K562 (cell line): ENCODE data around the gene GFI1. TPM values are rescaled to one million over a fixed set of nuclear protein-coding genes. Genes with fewer than 3 reads are reported as not detected.

Experiments used
- ATAC-seq: fragments of 200-7000 bp; cut with Tn5 transposase; 3 replicates; pipeline ENCODE4 v1.9.1; 2020; ENCODE audit warnings: moderate library complexity
- BruUV-seq: library from RNA; stranded (reverse); fragments of 400-500 nt; replicated peaks from 2 replicates; lab custom pipeline; 2021; lab: Mats Ljungman, UMichigan
- CTCF ChIA-PET: fragments of 300-600 bp; formaldehyde crosslinking; extraction: SDS; loops from one replicate; lab custom pipeline; 2021; ENCODE audit warnings: low intra/inter-chr PET ratio; lab: Yijun Ruan, JAX
- POLR2A ChIA-PET: fragments of 300-600, 350-650 bp; sonication (Branson Sonifier 250); formaldehyde crosslinking; extraction: SDS; loops from one replicate; lab custom pipeline; 2021; ENCODE audit warnings: antibody characterized with exemption, inconsistent platforms; lab: Yijun Ruan, JAX
- DNase-seq, 4 experiments: peaks; one replicate each; pipeline versions ENCODE4 v3.0.0 to v3.0.0-alpha.2; 2011 to 2018; ENCODE audit warnings: low spot score in 3 of 4, mixed read lengths in 3 of 4; ENCODE audit errors: extremely low read depth in 1 of 4
- FAIRE-seq: peaks from 2 replicates; lab custom pipeline; 2011; peaks lifted over from hg19 to GRCh38; lab: Jason Lieb, UNC
- H2AFZ ChIP-seq: 2 replicates; pipeline ENCODE4 v1.6.0; 2011; ENCODE audit warnings: low read depth, low read length, control low read depth, inconsistent platforms
- H3K27ac ChIP-seq: fragments of 200-600 bp; 3 replicates; pipeline ENCODE4 v1.8.0; 2011; ENCODE audit warnings: low read depth, mild to moderate bottlenecking, control low read depth, inconsistent platforms, low read length, moderate library complexity, mixed read lengths; ENCODE audit errors: extremely low read depth
- H3K27me3 ChIP-seq, 2 experiments: fragments of 300-600 bp in 1 of 2; 2 replicates in 1 of 2; 3 replicates in 1 of 2; pipeline versions ENCODE4 v1.6.0 to v1.8.0; 2011; ENCODE audit warnings: inconsistent platforms in 2 of 2, low read length in 2 of 2, mild to moderate bottlenecking in 1 of 2, mixed read lengths in 1 of 2, moderate library complexity in 1 of 2; ENCODE audit not compliant: control insufficient read depth in 2 of 2, insufficient read depth in 2 of 2
- H3K36me3 ChIP-seq: fragments of 300-600 bp; 3 replicates; pipeline ENCODE4 v1.8.0; 2011; ENCODE audit warnings: mild to moderate bottlenecking, low read length, inconsistent platforms; ENCODE audit not compliant: control insufficient read depth, insufficient read depth
- H3K4me1 ChIP-seq, 2 experiments: fragments of 200-600 bp in 1 of 2; replicated peaks in 1 of 2; 2 replicates in 1 of 2; 3 replicates in 1 of 2; pipeline versions ENCODE4 v1.5.1 to v1.8.0; 2011; ENCODE audit warnings: inconsistent platforms in 2 of 2, low read length in 2 of 2, mild to moderate bottlenecking in 1 of 2, mixed read lengths in 1 of 2, moderate library complexity in 1 of 2; ENCODE audit not compliant: control insufficient read depth in 2 of 2, insufficient read depth in 2 of 2
- H3K4me2 ChIP-seq: 2 replicates; pipeline ENCODE4 v1.6.1; 2011; ENCODE audit warnings: low read length, control low read depth, inconsistent platforms, mixed read lengths; ENCODE audit not compliant: insufficient read depth
- H3K4me3 ChIP-seq: fragments of 200-600 bp; sonication (generic), shearing (Covaris generic); 2 replicates; pipeline ENCODE4 v1.5.1; 2016; ENCODE audit warnings: control low read depth, inconsistent platforms
- H3K79me2 ChIP-seq: fragments of 200-600 bp; 3 replicates; pipeline ENCODE4 v1.8.0; 2011; ENCODE audit warnings: low read length, inconsistent platforms; ENCODE audit not compliant: control insufficient read depth, insufficient read depth
- H3K9ac ChIP-seq, 2 experiments: 2 replicates each; pipeline versions ENCODE4 v1.6.0 to v1.6.1; 2011; ENCODE audit warnings: low read depth in 2 of 2, low read length in 2 of 2, control low read depth in 1 of 2, inconsistent platforms in 1 of 2, mild to moderate bottlenecking in 1 of 2, mixed read lengths in 1 of 2; ENCODE audit not compliant: insufficient read depth in 1 of 2
- H3K9me1 ChIP-seq: one replicate; pipeline ENCODE4 v1.6.0; 2011; ENCODE audit warnings: inconsistent platforms, mild to moderate bottlenecking, low read length, moderate library complexity; ENCODE audit not compliant: control insufficient read depth, insufficient read depth
- H3K9me3 ChIP-seq: replicated peaks from 2 replicates; pipeline ENCODE4 v1.5.1; 2011; ENCODE audit warnings: low read depth, low read length, inconsistent platforms; ENCODE audit not compliant: control insufficient read depth, insufficient read depth
- H4K20me1 ChIP-seq: replicated peaks from 2 replicates; pipeline ENCODE4 v1.6.1; 2011; ENCODE audit warnings: low read length, inconsistent platforms, mixed read lengths; ENCODE audit not compliant: control insufficient read depth, insufficient read depth
- BDP1 ChIP-seq: IDR thresholded peaks from 3 replicates; pipeline ENCODE4 v1.6.1; 2011; ENCODE audit not compliant: insufficient read length, insufficient read depth
- EHMT2 ChIP-seq: fragments of 450-650 bp; IDR thresholded peaks from 2 replicates; pipeline ENCODE4 v1.6.1; 2018; ENCODE audit warnings: antibody characterized with exemption
- ELK1 ChIP-seq: sonication (generic); formaldehyde crosslinking; IDR thresholded peaks from 2 replicates; pipeline ENCODE4 v1.8.1; 2022; ENCODE audit warnings: missing genetic modification reagents
- HOMEZ ChIP-seq: fragments of 250-450 bp; sonication (Bioruptor Pico); IDR thresholded peaks from 2 replicates; pipeline ENCODE4 v1.4.0; 2020; ENCODE audit warnings: mild to moderate bottlenecking, moderate library complexity
- JUND ChIP-seq, 2 experiments: IDR thresholded peaks; 2 replicates in 1 of 2; 3 replicates in 1 of 2; pipeline ENCODE4 v1.6.1; 2011; ENCODE audit warnings: borderline replicate concordance in 2 of 2, low read depth in 2 of 2, low read length in 2 of 2, improper control_type of control experiment in 1 of 2, missing biosample characterization in 1 of 2, missing genetic modification characterization in 1 of 2, missing genetic modification reagents in 1 of 2
- KAT2B ChIP-seq: IDR thresholded peaks from one replicate; pipeline ENCODE4 v1.6.1; 2012; ENCODE audit warnings: low read depth, mild to moderate bottlenecking, control low read depth, inconsistent platforms, low read length, moderate library complexity
- NFE2L1 ChIP-seq: fragments of 450-650 bp; IDR thresholded peaks from 2 replicates; pipeline ENCODE4 v1.6.1; 2016; ENCODE audit warnings: missing genetic modification characterization, low read depth, mild to moderate bottlenecking, missing compliant biosample characterization, moderate library complexity, borderline replicate concordance
- PRPF4 ChIP-seq: fragments of 200-400 bp; formaldehyde crosslinking; IDR thresholded peaks from one replicate; pipeline ENCODE4 v1.6.1; 2017; ENCODE audit warnings: low read length, low read depth, mild to moderate bottlenecking; ENCODE audit not compliant: insufficient read depth, poor library complexity, severe bottlenecking
- RBM17 ChIP-seq: fragments of 200-400 bp; formaldehyde crosslinking; IDR thresholded peaks from 2 replicates; pipeline ENCODE4 v1.6.1; 2017; ENCODE audit warnings: low read depth, mild to moderate bottlenecking, low read length, borderline replicate concordance
- SMARCE1 ChIP-seq: fragments of 450-650 bp; IDR thresholded peaks from 2 replicates; pipeline ENCODE4 v1.7.1; 2016; ENCODE audit warnings: mild to moderate bottlenecking
- SRF ChIP-seq, 2 experiments: fragments of 250-450, 450-650 bp in 1 of 2; sonication (Bioruptor Pico) in 1 of 2; sonication (generic) in 1 of 2; formaldehyde crosslinking; IDR thresholded peaks; 2 replicates each; pipeline versions ENCODE4 v1.5.0 to v1.5.1; 2020 to 2022; ENCODE audit warnings: mild to moderate bottlenecking in 1 of 2, missing genetic modification reagents in 1 of 2
- TAF15 ChIP-seq: fragments of 200-400 bp; formaldehyde crosslinking; IDR thresholded peaks from 2 replicates; pipeline ENCODE4 v1.6.1; 2017; ENCODE audit warnings: mild to moderate bottlenecking, low read depth, low read length, moderate library complexity
- TBL1XR1 ChIP-seq, 2 experiments: IDR thresholded peaks; 2 replicates each; pipeline ENCODE4 v1.6.1; 2012; ENCODE audit warnings: improper control_type of control experiment in 2 of 2, low read length in 2 of 2, mild to moderate bottlenecking in 1 of 2
- ZFX ChIP-seq: sonication (generic); formaldehyde crosslinking; IDR thresholded peaks from 2 replicates; pipeline ENCODE4 v1.8.0; 2022; ENCODE audit warnings: mild to moderate bottlenecking, missing genetic modification reagents, moderate library complexity
- ZNF232 ChIP-seq: sonication (generic); formaldehyde crosslinking; IDR thresholded peaks from 2 replicates; pipeline ENCODE4 v1.8.0; 2022; ENCODE audit warnings: mild to moderate bottlenecking, missing genetic modification reagents
- WGBS: fragments of 100-300 bp; shearing (Covaris generic); methylation state at CpG from one replicate; pipeline ENCODE4 v1.1.6; 2016; ENCODE audit warnings: low coverage, mixed read lengths; ENCODE audit not compliant: insufficient coverage; ENCODE audit errors: missing lambda C conversion rate; 5-methylcytosine and 5-hydroxymethylcytosine counted together
- in situ Hi-C: fragments of 300-500 bp; cut with MboI; formaldehyde crosslinking; loops from 4 replicates; pipeline ENCODE4 v1.15.0; 2018; ENCODE audit warnings: inconsistent platforms, mixed read lengths
- intact Hi-C: fragments of 100-400 bp; cut with micrococcal nuclease; formaldehyde crosslinking; loops from 2 replicates; pipeline ENCODE4 v1.14.2; 2022
- polyA plus RNA-seq, 8 experiments: library from polyadenylated mRNA; depleted of rRNA in 4 of 8; stranded (reverse) in 5 of 8; unstranded in 3 of 8; fragments of >200 nt; fragmentation: Nextera tagmentation in 2 of 8; fragmentation: Illumina TruSeq in 1 of 8; extraction: Ambion mirVana in 2 of 8; extraction: Trizol in 1 of 8; gene quantifications; 2 replicates each; pipeline versions ENCODE4 v1.2.1 to v1.2.3, GENCODE V29; 2011 to 2014; ENCODE audit warnings: inconsistent platforms in 1 of 8, missing spikeins in 1 of 8
- total RNA-seq, 7 experiments: library from RNA; depleted of rRNA in 6 of 7; stranded (reverse); fragments of >200 nt in 6 of 7; fragmentation: Illumina TruSeq in 2 of 7; extraction: Trizol in 2 of 7; gene quantifications; 2 replicates each; pipeline versions ENCODE4 v1.2.1 to v1.2.3, GENCODE V29; 2011 to 2021; ENCODE audit warnings: low replicate concordance in 1 of 7
- TF ChIP-seq, protein P1 (sequence below): sonication (generic); formaldehyde crosslinking; IDR thresholded peaks from 2 replicates; pipeline ENCODE4 v1.8.1; 2023; ENCODE audit warnings: mild to moderate bottlenecking, missing genetic modification reagents

Gene GFI1
- total and polyA plus RNA-seq, 9 of the 15 experiments (the other 6 are each of a cell fraction or from before 2014, with no cell fraction given): 0.07 to 0.93 (median 0.46) TPM

- no peak for TF ChIP-seq JUND (IDR thresholded peaks at IDR 0.05; ENCODE audit: borderline replicate concordance, low read depth, low read length)
- no peak for TF ChIP-seq JUND (tag; IDR thresholded peaks at IDR 0.05; ENCODE audit: borderline replicate concordance, low read depth, low read length)
- TF ChIP-seq HOMEZ (CRISPR knock-in tag): no peak
- TF ChIP-seq PRPF4: no peak
- TF ChIP-seq RBM17: no peak
- TF ChIP-seq SMARCE1: no peak
- no peak for TF ChIP-seq KAT2B
- no peak for TF ChIP-seq BDP1
- no peak for TF ChIP-seq ZNF232
- no peak for TF ChIP-seq ELK1 (CRISPR knock-in tag)
- TF ChIP-seq TAF15: no peak
- TF ChIP-seq SRF (CRISPR knock-in tag; IDR thresholded peaks at IDR 0.05): no peak
- TF ChIP-seq, protein P1, sequence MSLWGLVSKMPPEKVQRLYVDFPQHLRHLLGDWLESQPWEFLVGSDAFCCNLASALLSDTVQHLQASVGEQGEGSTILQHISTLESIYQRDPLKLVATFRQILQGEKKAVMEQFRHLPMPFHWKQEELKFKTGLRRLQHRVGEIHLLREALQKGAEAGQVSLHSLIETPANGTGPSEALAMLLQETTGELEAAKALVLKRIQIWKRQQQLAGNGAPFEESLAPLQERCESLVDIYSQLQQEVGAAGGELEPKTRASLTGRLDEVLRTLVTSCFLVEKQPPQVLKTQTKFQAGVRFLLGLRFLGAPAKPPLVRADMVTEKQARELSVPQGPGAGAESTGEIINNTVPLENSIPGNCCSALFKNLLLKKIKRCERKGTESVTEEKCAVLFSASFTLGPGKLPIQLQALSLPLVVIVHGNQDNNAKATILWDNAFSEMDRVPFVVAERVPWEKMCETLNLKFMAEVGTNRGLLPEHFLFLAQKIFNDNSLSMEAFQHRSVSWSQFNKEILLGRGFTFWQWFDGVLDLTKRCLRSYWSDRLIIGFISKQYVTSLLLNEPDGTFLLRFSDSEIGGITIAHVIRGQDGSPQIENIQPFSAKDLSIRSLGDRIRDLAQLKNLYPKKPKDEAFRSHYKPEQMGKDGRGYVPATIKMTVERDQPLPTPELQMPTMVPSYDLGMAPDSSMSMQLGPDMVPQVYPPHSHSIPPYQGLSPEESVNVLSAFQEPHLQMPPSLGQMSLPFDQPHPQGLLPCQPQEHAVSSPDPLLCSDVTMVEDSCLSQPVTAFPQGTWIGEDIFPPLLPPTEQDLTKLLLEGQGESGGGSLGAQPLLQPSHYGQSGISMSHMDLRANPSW (CRISPR knock-in tag): no peak
- no peak for TF ChIP-seq ZFX (CRISPR knock-in tag)
- TF ChIP-seq EHMT2: no peak
- TF ChIP-seq TBL1XR1 (IDR thresholded peaks at IDR 0.05; ENCODE audit: low read length in 2 of 2): no peak
- TF ChIP-seq NFE2L1 (tag): no peak
- intact Hi-C loops (loop anchor here (10.0 kb wide), 1 partner anchor 132 kb away; no protein-coding TSS in a partner anchor), in situ Hi-C loops (no loop called here)
- Histone ChIP-seq H3K79me2 (no peaks in the 10 kb centered on the region), H3K27ac (no peak overlapping the region), H3K9me3 (no peaks in the 10 kb centered on the region), H3K9ac (no peak overlapping the region), H3K36me3 (no peaks in the 10 kb centered on the region), H3K9me1 (no peaks in the 10 kb centered on the region), H3K27me3 (no peaks in the 10 kb centered on the region), H3K4me1 (peaks cover 9 to 14% of the 10 kb centered on the region in 2 experiments), H3K4me3 (no peak overlapping the region), H3K4me2 (peak overlapping the region; percentile 46), H2AFZ (no peak overlapping the region), H4K20me1 (no peaks in the 10 kb centered on the region)
- POLR2A ChIA-PET: no interaction called here
- ATAC-seq (peak; percentile 70), FAIRE-seq (no peak), DNase-seq (peak in 2 of 4 experiments; percentile 24 to 31)
- CTCF ChIA-PET: no interaction called here
- no TSS peak for BruUV-seq
- WGBS: 0% methylated on average over 3 of the region's 3 CpGs
Measured at GRCh38 chr1:92447033-92447681, 39.6 kb downstream of the GFI1 start.
